Activated T-helper 17 cell treated with anti-CD3 and anti-CD28 coated beads, Interleukin-2, amount 50 U/mL, for 72 hours (primary cell): ENCODE data around the gene AFG1L. TPM values are rescaled to one million over a fixed set of nuclear protein-coding genes. Genes with fewer than 3 reads are reported as not detected.
"Not testable (repeated sequence)": the region's sequence is repeated elsewhere in the genome, so short reads cannot be mapped to it uniquely, and the experiment has no call there.

Experiments
- ATAC-seq: fragments of 150-1000 bp; cut with Tn5 transposase; replicated peaks from 2 replicates; pipeline ENCODE4 v1.10.0; 2021; ENCODE audit warnings: mild to moderate bottlenecking, moderate library complexity
- H3K27ac Mint-ChIP-seq: one replicate; pipeline ENCODE4 v1.8.0; 2022; ENCODE audit warnings: mixed read lengths
- H3K27me3 Mint-ChIP-seq: one replicate; pipeline ENCODE4 v1.8.0; 2022; ENCODE audit warnings: mixed read lengths
- H3K36me3 Mint-ChIP-seq: one replicate; pipeline ENCODE4 v1.8.0; 2022; ENCODE audit warnings: low read depth, mild to moderate bottlenecking, mixed read lengths
- H3K4me1 Mint-ChIP-seq: one replicate; pipeline ENCODE4 v1.8.0; 2022; ENCODE audit warnings: mixed read lengths
- H3K4me3 Mint-ChIP-seq: one replicate; pipeline ENCODE4 v1.8.0; 2022; ENCODE audit warnings: mild to moderate bottlenecking, mixed read lengths
- H3K9me3 Mint-ChIP-seq: one replicate; pipeline ENCODE4 v1.8.0; 2022; ENCODE audit warnings: mixed read lengths
- total RNA-seq, 2 donors: library from RNA; stranded (reverse); gene quantifications; one replicate each; pipeline ENCODE4 v1.2.3, GENCODE V29; 2022

The AFG1L gene
- total RNA-seq, 2 donors from 2014 or later: 5.9 to 6.1 TPM

GRCh38 chr6:108502832-108503231, 208.0 kb downstream of the AFG1L start:
- Mint-ChIP-seq H3K27ac (no peak overlapping the region), H3K9me3 (no peaks in the 10 kb centered on the region), H3K36me3 (no peaks in the 10 kb centered on the region), H3K27me3 (no peaks in the 10 kb centered on the region), H3K4me1 (no peaks in the 10 kb centered on the region), H3K4me3 (no peak overlapping the region)
- ATAC-seq: no peak

- Mint-ChIP-seq H3K36me3 (no peaks in the 10 kb centered on the region), H3K4me1 (no peaks in the 10 kb centered on the region), H3K27me3 (no peaks in the 10 kb centered on the region), H3K4me3 (no peak overlapping the region), H3K27ac (no peak overlapping the region), H3K9me3 (no peaks in the 10 kb centered on the region)
- ATAC-seq: no peak
These were observed 212.5 kb downstream of the AFG1L start for GRCh38 chr6:108507316-108507715.

GRCh38 chr6:108510461-108511319, 215.8 kb downstream of the AFG1L start:
- Mint-ChIP-seq H3K36me3 (no peaks in the 10 kb centered on the region), H3K4me1 (no peaks in the 10 kb centered on the region), H3K9me3 (no peaks in the 10 kb centered on the region), H3K27ac (no peak overlapping the region), H3K4me3 (no peak overlapping the region), H3K27me3 (no peaks in the 10 kb centered on the region)
- ATAC-seq: no peak

GRCh38 chr6:108518714-108519576, 224.1 kb downstream of the AFG1L start:
- H3K27ac Mint-ChIP-seq: no peak overlapping the region

GRCh38 chr6:108521616-108522107, 226.8 kb downstream of the AFG1L start:
- H3K4me3 Mint-ChIP-seq: no peak overlapping the region
- H3K36me3 Mint-ChIP-seq: peaks cover 6% of the 10 kb centered on the region
- no peaks in the 10 kb centered on the region for H3K27me3 Mint-ChIP-seq
- H3K27ac Mint-ChIP-seq: no peak overlapping the region
- H3K9me3 Mint-ChIP-seq: no peaks in the 10 kb centered on the region
- no peak for ATAC-seq
- no peaks in the 10 kb centered on the region for H3K4me1 Mint-ChIP-seq

More at GRCh38 chr6:108518714-108519576, 224.1 kb downstream of the AFG1L start:
- Mint-ChIP-seq H3K4me1 (no peaks in the 10 kb centered on the region), H3K36me3 (peaks cover 6% of the 10 kb centered on the region), H3K27me3 (no peaks in the 10 kb centered on the region), H3K9me3 (no peaks in the 10 kb centered on the region), H3K4me3 (no peak overlapping the region)
- ATAC-seq: no peak

- Mint-ChIP-seq H3K36me3 (peaks cover 6% of the 10 kb centered on the region), H3K9me3 (no peaks in the 10 kb centered on the region), H3K27ac (no peak overlapping the region), H3K27me3 (no peaks in the 10 kb centered on the region), H3K4me3 (no peak overlapping the region), H3K4me1 (no peaks in the 10 kb centered on the region)
- no peak for ATAC-seq
These were observed 228.8 kb downstream of the AFG1L start for GRCh38 chr6:108523697-108524096.

GRCh38 chr6:108524528-108525248, 229.8 kb downstream of the AFG1L start:
- ATAC-seq: no peak
- no peaks in the 10 kb centered on the region for H3K9me3 Mint-ChIP-seq
- no peaks in the 10 kb centered on the region for H3K4me1 Mint-ChIP-seq
- no peak overlapping the region for H3K4me3 Mint-ChIP-seq
- peaks cover 6% of the 10 kb centered on the region for H3K36me3 Mint-ChIP-seq
- H3K27ac Mint-ChIP-seq: no peak overlapping the region
- no peaks in the 10 kb centered on the region for H3K27me3 Mint-ChIP-seq

- H3K27me3 Mint-ChIP-seq: no peaks in the 10 kb centered on the region
- H3K9me3 Mint-ChIP-seq: no peaks in the 10 kb centered on the region
- H3K4me1 Mint-ChIP-seq: no peaks in the 10 kb centered on the region
- no peak for ATAC-seq
- no peak overlapping the region for H3K4me3 Mint-ChIP-seq
- H3K27ac Mint-ChIP-seq: no peak overlapping the region
- peaks cover 6% of the 10 kb centered on the region for H3K36me3 Mint-ChIP-seq
These were observed 231.9 kb downstream of the AFG1L start for GRCh38 chr6:108526739-108527174.

GRCh38 chr6:108528878-108529277, 234.0 kb downstream of the AFG1L start:
- no peak for ATAC-seq
- Mint-ChIP-seq H3K36me3 (no peaks in the 10 kb centered on the region), H3K9me3 (no peaks in the 10 kb centered on the region), H3K4me1 (no peaks in the 10 kb centered on the region), H3K27ac (no peak overlapping the region), H3K27me3 (no peaks in the 10 kb centered on the region), H3K4me3 (no peak overlapping the region)

- no peak overlapping the region for H3K27ac Mint-ChIP-seq
- no peak for ATAC-seq
These were observed 236.5 kb downstream of the AFG1L start for GRCh38 chr6:108531332-108531731.

GRCh38 chr6:108535114-108535742, 240.4 kb downstream of the AFG1L start:
- Mint-ChIP-seq H3K36me3 (no peaks in the 10 kb centered on the region), H3K9me3 (no peaks in the 10 kb centered on the region)

More at GRCh38 chr6:108531332-108531731, 236.5 kb downstream of the AFG1L start:
- H3K4me1 Mint-ChIP-seq: no peaks in the 10 kb centered on the region
- H3K9me3 Mint-ChIP-seq: no peaks in the 10 kb centered on the region
- no peak overlapping the region for H3K4me3 Mint-ChIP-seq
- no peaks in the 10 kb centered on the region for H3K36me3 Mint-ChIP-seq
- no peaks in the 10 kb centered on the region for H3K27me3 Mint-ChIP-seq

GRCh38 chr6:108535920-108536535, 241.2 kb downstream of the AFG1L start:
- not testable (repeated sequence) for H3K9me3 Mint-ChIP-seq, H3K27ac Mint-ChIP-seq, H3K36me3 Mint-ChIP-seq, H3K4me1 Mint-ChIP-seq, H3K27me3 Mint-ChIP-seq, ATAC-seq, H3K4me3 Mint-ChIP-seq

More at GRCh38 chr6:108535114-108535742, 240.4 kb downstream of the AFG1L start:
- no peak for ATAC-seq
- no peaks in the 10 kb centered on the region for H3K27me3 Mint-ChIP-seq
- H3K4me1 Mint-ChIP-seq: no peaks in the 10 kb centered on the region
- H3K27ac Mint-ChIP-seq: no peak overlapping the region
- H3K4me3 Mint-ChIP-seq: no peak overlapping the region
